ENCODE data around the gene DHTKD1.
A peak's percentile ranks its signal among the peaks of the same experiment; 100 is the strongest.

The DHTKD1 gene

GRCh38 chr10:12068449-12069269 lies at the start of gene DHTKD1:
Gene DHTKD1, plus strand, starts transcription at chr10:12068954. Its CDS starts 80 bp downstream, at chr10:12069034.
- DNase-seq (ENCODE audit: low read depth in 2 of 2), result peak; percentile 98 to 99

GRCh38 chr10:12019283-12019971 lies 49.3 kb upstream of the DHTKD1 start:
- DNase-seq (ENCODE audit: low read depth in 2 of 2), result no peak

- DNase-seq (ENCODE audit: low read depth in 2 of 2), result no peak
Measured at GRCh38 chr10:12020574-12020973, 48.2 kb upstream of the DHTKD1 start.

GRCh38 chr10:12022580-12023257 lies 46.0 kb upstream of the DHTKD1 start:
- no peak for DNase-seq (ENCODE audit: low read depth in 2 of 2)

GRCh38 chr10:12025591-12025990 lies 43.2 kb upstream of the DHTKD1 start:
- DNase-seq (ENCODE audit: low read depth in 2 of 2), result no peak

GRCh38 chr10:12027539-12027938 lies 41.2 kb upstream of the DHTKD1 start:
- DNase-seq (ENCODE audit: low read depth in 2 of 2), result no peak

GRCh38 chr10:12031404-12031803 lies 37.4 kb upstream of the DHTKD1 start:
- no peak for DNase-seq (ENCODE audit: low read depth in 2 of 2)

- no peak for DNase-seq (ENCODE audit: low read depth in 2 of 2)
Measured at GRCh38 chr10:12036073-12036655, 32.6 kb upstream of the DHTKD1 start.

- peak; percentile 8 to 32 for DNase-seq (ENCODE audit: low read depth in 2 of 2)
Measured at GRCh38 chr10:12041766-12042408, 26.9 kb upstream of the DHTKD1 start.

GRCh38 chr10:12042409-12042796 lies 26.4 kb upstream of the DHTKD1 start:
- peak in 1 of 2 experiments; percentile 18 for DNase-seq (ENCODE audit: low read depth in 2 of 2)

GRCh38 chr10:12042797-12043651 lies 25.7 kb upstream of the DHTKD1 start, which contains the start of gene UPF2:
Gene UPF2, minus strand, starts transcription at chr10:12042809. Its CDS starts 7,386 bp downstream, at chr10:12035423.
- DNase-seq (ENCODE audit: low read depth in 2 of 2), result peak; percentile 95 to 96

- no peak for DNase-seq (ENCODE audit: low read depth in 2 of 2)
Measured at GRCh38 chr10:12045596-12045995, 23.2 kb upstream of the DHTKD1 start.

- DNase-seq (ENCODE audit: low read depth in 2 of 2), result no peak
Measured at GRCh38 chr10:12048547-12048946, 20.2 kb upstream of the DHTKD1 start.

- no peak for DNase-seq (ENCODE audit: low read depth in 2 of 2)
Measured at GRCh38 chr10:12050528-12050927, 18.2 kb upstream of the DHTKD1 start.

GRCh38 chr10:12051241-12051640 lies 17.5 kb upstream of the DHTKD1 start:
- no peak for DNase-seq (ENCODE audit: low read depth in 2 of 2)

GRCh38 chr10:12055732-12056131 lies 13.0 kb upstream of the DHTKD1 start:
- DNase-seq (ENCODE audit: low read depth in 2 of 2), result no peak

- no peak for DNase-seq (ENCODE audit: low read depth in 2 of 2)
Measured at GRCh38 chr10:12056748-12057147, 12.0 kb upstream of the DHTKD1 start.

- no peak for DNase-seq (ENCODE audit: low read depth in 2 of 2)
Measured at GRCh38 chr10:12061124-12061523, 7.6 kb upstream of the DHTKD1 start.

- no peak for DNase-seq (ENCODE audit: low read depth in 2 of 2)
Measured at GRCh38 chr10:12062754-12063482, 5.8 kb upstream of the DHTKD1 start.

- DNase-seq (ENCODE audit: low read depth in 2 of 2), result no peak
Measured at GRCh38 chr10:12063483-12063818, 5.3 kb upstream of the DHTKD1 start.

All from stimulated activated CD4-positive, alpha-beta T cell treated with anti-CD3 and anti-CD28 coated beads, Interleukin-12 subunit alpha, Interleukin-12 subunit beta, amount 100 ng/mL, for 24 hours (primary cell).